Measurements from ENCODE around the gene BCL2L12.

The BCL2L12 gene

GRCh38 chr19:49701271-49701786 lies 35.6 kb downstream of the BCL2L12 start:
- no peak overlapping the region for H3K27ac Mint-ChIP-seq
- H3K4me3 Mint-ChIP-seq, result no peak overlapping the region
- H3K27me3 Mint-ChIP-seq (ENCODE audit: low read depth), result no peaks in the 10 kb centered on the region
- H3K4me1 Mint-ChIP-seq, result no peaks in the 10 kb centered on the region
- H3K9me3 Mint-ChIP-seq, result no peaks in the 10 kb centered on the region
- TF ChIP-seq CTCF (IDR thresholded peaks at IDR 0.05; ENCODE audit: unreplicated experiment in 3 of 3), result no peak
- H3K36me3 Mint-ChIP-seq (ENCODE audit: low read depth), result peaks cover 8% of the 10 kb centered on the region

GRCh38 chr19:49704888-49705642 lies 39.3 kb downstream of the BCL2L12 start:
- TF ChIP-seq CTCF (IDR thresholded peaks at IDR 0.05; ENCODE audit: unreplicated experiment in 3 of 3), result no peak
- H3K4me1 Mint-ChIP-seq, result no peaks in the 10 kb centered on the region
- H3K27me3 Mint-ChIP-seq (ENCODE audit: low read depth), result no peaks in the 10 kb centered on the region
- H3K36me3 Mint-ChIP-seq (ENCODE audit: low read depth), result peaks cover 13% of the 10 kb centered on the region
- no peak overlapping the region for H3K27ac Mint-ChIP-seq
- no peak overlapping the region for H3K4me3 Mint-ChIP-seq
- H3K9me3 Mint-ChIP-seq, result no peaks in the 10 kb centered on the region

GRCh38 chr19:49705919-49706318 lies 40.2 kb downstream of the BCL2L12 start:
- Mint-ChIP-seq H3K27me3 (ENCODE audit: low read depth) (no peaks in the 10 kb centered on the region), H3K4me1 (no peaks in the 10 kb centered on the region), H3K9me3 (no peaks in the 10 kb centered on the region), H3K27ac (no peak overlapping the region), H3K36me3 (ENCODE audit: low read depth) (peaks cover 20% of the 10 kb centered on the region), H3K4me3 (no peak overlapping the region)
- TF ChIP-seq CTCF (IDR thresholded peaks at IDR 0.05; ENCODE audit: unreplicated experiment in 3 of 3), result no peak

GRCh38 chr19:49710372-49710951 lies 44.7 kb downstream of the BCL2L12 start:
- no peaks in the 10 kb centered on the region for H3K9me3 Mint-ChIP-seq
- TF ChIP-seq CTCF (IDR thresholded peaks at IDR 0.05; ENCODE audit: unreplicated experiment in 3 of 3), result no peak
- H3K4me3 Mint-ChIP-seq, result no peak overlapping the region
- H3K36me3 Mint-ChIP-seq (ENCODE audit: low read depth), result peaks cover 28% of the 10 kb centered on the region
- H3K4me1 Mint-ChIP-seq, result peaks cover 11% of the 10 kb centered on the region
- no peak overlapping the region for H3K27ac Mint-ChIP-seq
- H3K27me3 Mint-ChIP-seq (ENCODE audit: low read depth), result no peaks in the 10 kb centered on the region

- H3K36me3 Mint-ChIP-seq (ENCODE audit: low read depth), result peaks cover 24% of the 10 kb centered on the region
- TF ChIP-seq CTCF (IDR thresholded peaks at IDR 0.05; ENCODE audit: unreplicated experiment in 3 of 3), result no peak
- H3K27me3 Mint-ChIP-seq (ENCODE audit: low read depth), result no peaks in the 10 kb centered on the region
- peak overlapping the region in 2 of 3 experiments; percentile 22 to 26 for H3K27ac Mint-ChIP-seq
- H3K4me3 Mint-ChIP-seq, result no peak overlapping the region
- peaks cover 13% of the 10 kb centered on the region for H3K4me1 Mint-ChIP-seq
- no peaks in the 10 kb centered on the region for H3K9me3 Mint-ChIP-seq
Observed at GRCh38 chr19:49712397-49712859, 46.7 kb downstream of the BCL2L12 start.

All from nephron (organoid).